GM12878 (cell line): ENCODE results near the gene CLECL1. TPM values are rescaled to one million over a fixed set of nuclear protein-coding genes. Genes with fewer than 3 reads are reported as not detected.

Experiments
- ASH2L ChIP-seq: fragments of 300-600, 200-600 bp; sonication (generic); IDR thresholded peaks from 2 replicates; pipeline ENCODE4 v1.6.1; 2017; ENCODE audit warnings: low read depth, mild to moderate bottlenecking, borderline replicate concordance
- BCL3 ChIP-seq: IDR thresholded peaks from 2 replicates; pipeline ENCODE4 v1.6.1; 2011; ENCODE audit warnings: borderline replicate concordance, low read depth, mild to moderate bottlenecking, moderate library complexity, low read length; ENCODE audit not compliant: insufficient read depth, poor library complexity, severe bottlenecking
- BMI1 ChIP-seq: fragments of 450-650 bp; IDR thresholded peaks from 2 replicates; pipeline ENCODE4 v1.6.1; 2016; ENCODE audit warnings: mild to moderate bottlenecking, moderate library complexity, borderline replicate concordance
- CBX3 ChIP-seq: fragments of 200-600 bp; sonication (generic); IDR thresholded peaks from 2 replicates; pipeline ENCODE4 v1.6.1; 2016; ENCODE audit warnings: low read depth, borderline replicate concordance
- FOXM1 ChIP-seq: IDR thresholded peaks from 2 replicates; pipeline ENCODE4 v1.6.1; 2012; ENCODE audit warnings: low read depth, mild to moderate bottlenecking, inconsistent platforms, low read length, moderate library complexity
- IKZF2 ChIP-seq, 2 experiments: fragments of 450-650 bp; IDR thresholded peaks; 2 replicates each; pipeline ENCODE4 v1.6.1; 2017; ENCODE audit warnings: mild to moderate bottlenecking in 2 of 2, moderate library complexity in 2 of 2
- IRF4 ChIP-seq: IDR thresholded peaks from 2 replicates; pipeline ENCODE4 v1.6.1; 2011; ENCODE audit warnings: low read depth, low read length
- MLLT1 ChIP-seq: fragments of 450-650 bp; IDR thresholded peaks from 2 replicates; pipeline ENCODE4 v1.6.1; 2016; ENCODE audit warnings: mild to moderate bottlenecking
- MYC ChIP-seq: IDR thresholded peaks from 2 replicates; pipeline ENCODE4 v1.6.1; 2011; ENCODE audit warnings: mild to moderate bottlenecking, low read length, moderate library complexity, inconsistent platforms; ENCODE audit not compliant: insufficient read depth, insufficient replicate concordance, insufficient read length, severe bottlenecking
- PAX5 ChIP-seq: IDR thresholded peaks from 2 replicates; pipeline ENCODE4 v1.6.1; 2011; ENCODE audit warnings: low read depth, low read length, borderline replicate concordance
- SMC3 ChIP-seq: IDR thresholded peaks from 2 replicates; pipeline ENCODE4 v1.6.1; 2011; ENCODE audit warnings: low read length, improper control_type of control experiment, borderline replicate concordance
- SRF ChIP-seq, 2 experiments: IDR thresholded peaks; 2 replicates each; pipeline ENCODE4 v1.6.1; 2011; ENCODE audit warnings: low read depth in 2 of 2, low read length in 2 of 2, mild to moderate bottlenecking in 1 of 2, moderate library complexity in 1 of 2
- YY1 ChIP-seq: IDR thresholded peaks from 2 replicates; pipeline ENCODE4 v1.6.1; 2011; ENCODE audit warnings: low read depth, mild to moderate bottlenecking, low read length
- ZBTB11 ChIP-seq: fragments of 450-650 bp; formaldehyde crosslinking; IDR thresholded peaks from 2 replicates; pipeline ENCODE4 v1.5.0; 2022; ENCODE audit warnings: mild to moderate bottlenecking, missing genetic modification characterization
- ZNF24 ChIP-seq: fragments of 450-650 bp; IDR thresholded peaks from 2 replicates; pipeline ENCODE4 v1.6.1; 2017; ENCODE audit warnings: antibody characterized with exemption, mild to moderate bottlenecking
- polyA plus RNA-seq, 11 experiments: library from polyadenylated mRNA; depleted of rRNA in 4 of 11; unstranded in 6 of 11; stranded (reverse) in 5 of 11; fragments of >200 nt; fragmentation: Nextera tagmentation in 4 of 11; fragmentation: Illumina TruSeq in 1 of 11; extraction: Ambion mirVana in 4 of 11; extraction: Trizol in 1 of 11; gene quantifications; 1 replicate in 1 of 11; 2 replicates in 10 of 11; pipeline versions ENCODE4 v1.2.1 to v1.2.3, GENCODE V29; 2011 to 2016; ENCODE audit warnings: inconsistent platforms in 2 of 11, missing spikeins in 2 of 11, low read depth in 1 of 11
- total RNA-seq, 4 experiments: library from RNA; depleted of rRNA in 3 of 4; stranded (reverse); fragments of >200 nt in 3 of 4; fragmentation: Illumina TruSeq in 1 of 4; extraction: Trizol in 1 of 4; gene quantifications; 2 replicates each; pipeline versions ENCODE4 v1.2.1 to v1.2.3, GENCODE V29; 2013 to 2021
- TF ChIP-seq, protein P1 (sequence below): fragments of 450-650 bp; IDR thresholded peaks from 2 replicates; pipeline ENCODE4 v1.6.1; 2017; ENCODE audit warnings: antibody characterized with exemption, mild to moderate bottlenecking, moderate library complexity

The CLECL1 gene
- total and polyA plus RNA-seq, 10 of the 15 experiments (the other 5 are each of a cell fraction or from before 2014, with no cell fraction given): 4.6 to 56.5 (median 46.4) TPM

GRCh38 chr12:9750276-9751203, 17.6 kb upstream of the CLECL1 start (continued):
- no peak for TF ChIP-seq MLLT1
- 0 out of 4 replicates have a peak, but pooled peaks of 1 of the 2 experiments have one; percentile 14 for TF ChIP-seq SRF (IDR thresholded peaks at IDR 0.05; ENCODE audit: low read depth in 2 of 2, low read length in 2 of 2)
- no peak for TF ChIP-seq ASH2L
- no peak for TF ChIP-seq BMI1
- TF ChIP-seq MYC: no peak
- no peak for TF ChIP-seq ZBTB11 (CRISPR knock-in tag)
- TF ChIP-seq BCL3: no peak
- TF ChIP-seq FOXM1: no peak
- no peak for TF ChIP-seq ZNF24
- 0 out of 2 replicates have a peak, but pooled peaks have one; percentile 45 for TF ChIP-seq YY1
- TF ChIP-seq IKZF2 (IDR thresholded peaks at IDR 0.05): no peak
- no peak for TF ChIP-seq IRF4
- TF ChIP-seq SMC3: peak; percentile 92
- no peak for TF ChIP-seq PAX5
- TF ChIP-seq, protein P1, sequence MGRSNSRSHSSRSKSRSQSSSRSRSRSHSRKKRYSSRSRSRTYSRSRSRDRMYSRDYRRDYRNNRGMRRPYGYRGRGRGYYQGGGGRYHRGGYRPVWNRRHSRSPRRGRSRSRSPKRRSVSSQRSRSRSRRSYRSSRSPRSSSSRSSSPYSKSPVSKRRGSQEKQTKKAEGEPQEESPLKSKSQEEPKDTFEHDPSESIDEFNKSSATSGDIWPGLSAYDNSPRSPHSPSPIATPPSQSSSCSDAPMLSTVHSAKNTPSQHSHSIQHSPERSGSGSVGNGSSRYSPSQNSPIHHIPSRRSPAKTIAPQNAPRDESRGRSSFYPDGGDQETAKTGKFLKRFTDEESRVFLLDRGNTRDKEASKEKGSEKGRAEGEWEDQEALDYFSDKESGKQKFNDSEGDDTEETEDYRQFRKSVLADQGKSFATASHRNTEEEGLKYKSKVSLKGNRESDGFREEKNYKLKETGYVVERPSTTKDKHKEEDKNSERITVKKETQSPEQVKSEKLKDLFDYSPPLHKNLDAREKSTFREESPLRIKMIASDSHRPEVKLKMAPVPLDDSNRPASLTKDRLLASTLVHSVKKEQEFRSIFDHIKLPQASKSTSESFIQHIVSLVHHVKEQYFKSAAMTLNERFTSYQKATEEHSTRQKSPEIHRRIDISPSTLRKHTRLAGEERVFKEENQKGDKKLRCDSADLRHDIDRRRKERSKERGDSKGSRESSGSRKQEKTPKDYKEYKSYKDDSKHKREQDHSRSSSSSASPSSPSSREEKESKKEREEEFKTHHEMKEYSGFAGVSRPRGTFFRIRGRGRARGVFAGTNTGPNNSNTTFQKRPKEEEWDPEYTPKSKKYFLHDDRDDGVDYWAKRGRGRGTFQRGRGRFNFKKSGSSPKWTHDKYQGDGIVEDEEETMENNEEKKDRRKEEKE: no peak
- no peak for TF ChIP-seq CBX3
